H1 (cell line): ENCODE results near the gene ELOA. TPM values are rescaled to one million over a fixed set of nuclear protein-coding genes. Genes with fewer than 3 reads are reported as not detected.

Experiments used
- CTCF ChIA-PET: fragments of 300-600 bp; sonication (Branson Sonifier 250); formaldehyde crosslinking; loops from one replicate; lab custom pipeline; 2021; ENCODE audit not compliant: partially characterized antibody; lab: Charles Lee
- POLR2A ChIA-PET: fragments of 300-600 bp; sonication (Branson Sonifier 250); formaldehyde crosslinking; loops from one replicate; lab custom pipeline; 2021; ENCODE audit warnings: inconsistent platforms; ENCODE audit not compliant: partially characterized antibody; lab: Charles Lee
- DNase-seq, 2 experiments: peaks; one replicate each; pipeline versions ENCODE4 v3.0.0 to v3.0.0-alpha.2; 2010 to 2022; ENCODE audit warnings: low spot score in 2 of 2, low read depth in 1 of 2, mixed read lengths in 1 of 2
- FAIRE-seq: peaks from 2 replicates; lab custom pipeline; 2011; peaks lifted over from hg19 to GRCh38; lab: Jason Lieb, UNC
- H2AFZ ChIP-seq: 2 replicates; pipeline ENCODE4 v1.8.1; 2012; ENCODE audit warnings: low read length, inconsistent platforms
- H2AK5ac ChIP-seq: 2 replicates; pipeline ENCODE4 v1.6.1; 2013; ENCODE audit warnings: low read depth, low read length
- H2BK120ac ChIP-seq: replicated peaks from 2 replicates; pipeline ENCODE3; 2013; ENCODE audit warnings: low read depth, low read length, inconsistent platforms
- H2BK12ac ChIP-seq: 2 replicates; pipeline ENCODE4 v1.6.1; 2013; ENCODE audit warnings: low read depth, low read length
- H2BK15ac ChIP-seq: 2 replicates; pipeline ENCODE4 v1.6.1; 2013; ENCODE audit warnings: low read length
- H2BK20ac ChIP-seq: 2 replicates; pipeline ENCODE4 v1.6.1; 2013; ENCODE audit warnings: low read length
- H2BK5ac ChIP-seq: 2 replicates; pipeline ENCODE4 v1.6.1; 2013; ENCODE audit warnings: low read depth, low read length
- H3K14ac ChIP-seq: 2 replicates; pipeline ENCODE4 v1.6.1; 2013; ENCODE audit warnings: inconsistent platforms; ENCODE audit not compliant: insufficient read length
- H3K18ac ChIP-seq: 2 replicates; pipeline ENCODE4 v1.6.1; 2013; ENCODE audit warnings: low read length; ENCODE audit errors: extremely low read depth
- H3K23ac ChIP-seq: 2 replicates; pipeline ENCODE4 v1.6.1; 2013; ENCODE audit warnings: inconsistent platforms; ENCODE audit not compliant: insufficient read length
- H3K23me2 ChIP-seq: 2 replicates; pipeline ENCODE4 v1.6.1; 2013; ENCODE audit warnings: low read depth, low read length
- H3K27ac ChIP-seq: 2 replicates; pipeline ENCODE4 v1.6.1; 2011; ENCODE audit warnings: low read depth, low read length, inconsistent platforms
- H3K27me3 ChIP-seq, 4 experiments: replicated peaks in 1 of 4; 1 replicate in 1 of 4; 2 replicates in 3 of 4; pipeline versions ENCODE4 v1.6.1 to v1.8.1; 2011 to 2013; ENCODE audit warnings: low read length in 3 of 4, mild to moderate bottlenecking in 3 of 4, inconsistent platforms in 2 of 4, mixed read lengths in 2 of 4, moderate library complexity in 1 of 4; ENCODE audit not compliant: control insufficient read depth in 3 of 4, insufficient read depth in 3 of 4; ENCODE audit errors: extremely low read depth in 1 of 4
- H3K36me3 ChIP-seq, 4 experiments: 2 replicates each; pipeline versions ENCODE4 v1.6.1 to v1.8.1; 2011 to 2013; ENCODE audit warnings: mild to moderate bottlenecking in 4 of 4, low read length in 3 of 4, moderate library complexity in 2 of 4, control low read depth in 1 of 4, inconsistent platforms in 1 of 4; ENCODE audit not compliant: insufficient read depth in 4 of 4, control insufficient read depth in 2 of 4
- H3K4ac ChIP-seq: replicated peaks from 2 replicates; pipeline ENCODE3; 2013; ENCODE audit warnings: low read length, low read depth, mixed read lengths, inconsistent platforms; ENCODE audit not compliant: insufficient read length
- H3K4me1 ChIP-seq, 4 experiments: replicated peaks in 1 of 4; 1 replicate in 1 of 4; 2 replicates in 3 of 4; pipeline versions ENCODE4 v1.6.1 to v1.8.1; 2011 to 2013; ENCODE audit warnings: low read length in 3 of 4, inconsistent platforms in 2 of 4, mixed read lengths in 1 of 4; ENCODE audit not compliant: insufficient read depth in 4 of 4, control insufficient read depth in 3 of 4
- H3K4me2 ChIP-seq, 2 experiments: 2 replicates each; pipeline versions ENCODE4 v1.6.1 to v1.8.1; 2011 to 2013; ENCODE audit warnings: low read depth in 2 of 2, low read length in 2 of 2, control low read depth in 1 of 2, inconsistent platforms in 1 of 2, mild to moderate bottlenecking in 1 of 2; ENCODE audit not compliant: insufficient read depth in 1 of 2
- H3K4me3 ChIP-seq, 4 experiments: fragments of 200-600, 300-600 bp in 1 of 4; sonication (generic), shearing (Covaris generic), sonication (Bioruptor Twin) in 1 of 4; 2 replicates each; pipeline versions ENCODE4 v1.5.1 to v1.8.1; 2011 to 2016; ENCODE audit warnings: low read length in 4 of 4, low read depth in 3 of 4, control low read depth in 2 of 4, inconsistent platforms in 2 of 4, mild to moderate bottlenecking in 2 of 4, mixed read lengths in 1 of 4, moderate library complexity in 1 of 4; ENCODE audit not compliant: insufficient read depth in 2 of 4; ENCODE audit errors: extremely low read depth in 1 of 4
- H3K56ac ChIP-seq: replicated peaks from 2 replicates; pipeline ENCODE3; 2013; ENCODE audit warnings: low read depth, mild to moderate bottlenecking, mixed read lengths, low read length, inconsistent platforms; ENCODE audit not compliant: insufficient read length
- H3K79me1 ChIP-seq: 2 replicates; pipeline ENCODE4 v1.6.1; 2013; ENCODE audit warnings: low read depth, low read length, control low read depth
- H3K79me2 ChIP-seq, 2 experiments: 2 replicates each; pipeline versions ENCODE4 v1.6.1 to v1.8.1; 2012 to 2013; ENCODE audit warnings: low read length in 2 of 2, mild to moderate bottlenecking in 2 of 2, inconsistent platforms in 1 of 2; ENCODE audit not compliant: insufficient read depth in 2 of 2, control insufficient read depth in 1 of 2
- H3K9ac ChIP-seq, 4 experiments: replicated peaks in 1 of 4; 1 replicate in 1 of 4; 2 replicates in 3 of 4; pipeline versions ENCODE4 v1.6.1 to v1.8.1; 2011 to 2013; ENCODE audit warnings: low read depth in 3 of 4, low read length in 3 of 4, control low read depth in 2 of 4, mild to moderate bottlenecking in 2 of 4, moderate library complexity in 2 of 4, inconsistent platforms in 1 of 4; ENCODE audit errors: extremely low read depth in 1 of 4
- H3K9me3 ChIP-seq, 2 experiments: 2 replicates each; pipeline versions ENCODE4 v1.6.1 to v1.8.1; 2012 to 2013; ENCODE audit warnings: mild to moderate bottlenecking in 2 of 2, moderate library complexity in 2 of 2, control low read depth in 1 of 2, inconsistent platforms in 1 of 2, low read depth in 1 of 2, low read length in 1 of 2, mixed read lengths in 1 of 2; ENCODE audit not compliant: insufficient read depth in 2 of 2
- H4K20me1 ChIP-seq, 2 experiments: replicated peaks in 1 of 2; 2 replicates each; pipeline versions ENCODE3 to v1.8.1; 2011 to 2013; ENCODE audit warnings: inconsistent platforms in 2 of 2, low read length in 2 of 2, mild to moderate bottlenecking in 1 of 2; ENCODE audit not compliant: insufficient read depth in 2 of 2, control insufficient read depth in 1 of 2
- H4K5ac ChIP-seq: 2 replicates; pipeline ENCODE4 v1.6.1; 2013; ENCODE audit warnings: low read length, low read depth, mixed read lengths, inconsistent platforms; ENCODE audit not compliant: insufficient read length
- H4K8ac ChIP-seq: 2 replicates; pipeline ENCODE4 v1.8.0; 2013; ENCODE audit warnings: mild to moderate bottlenecking, moderate library complexity, low read length, inconsistent platforms; ENCODE audit not compliant: insufficient read depth; ENCODE audit errors: extremely low read depth
- H4K91ac ChIP-seq: replicated peaks from 2 replicates; pipeline ENCODE3; 2013; ENCODE audit warnings: low read length, mixed read lengths, inconsistent platforms; ENCODE audit not compliant: insufficient read length
- KDM1A ChIP-seq: fragments of 200-600, 300-600 bp; sonication (generic); IDR thresholded peaks from 2 replicates; pipeline ENCODE4 v1.7.1; 2016; ENCODE audit warnings: mild to moderate bottlenecking, low read length, borderline replicate concordance
- KDM4A ChIP-seq: IDR thresholded peaks from one replicate; pipeline ENCODE4 v1.7.1; 2012; ENCODE audit warnings: low read depth, mild to moderate bottlenecking, moderate library complexity, low read length, inconsistent platforms; ENCODE audit not compliant: severe bottlenecking
- RNF2 ChIP-seq: fragments of 200-900, 300-1000 bp; sonication (generic); IDR thresholded peaks from 2 replicates; pipeline ENCODE4 v1.7.1; 2016; ENCODE audit warnings: borderline replicate concordance, low read depth, mild to moderate bottlenecking, antibody characterized with exemption, low read length; ENCODE audit not compliant: poor library complexity, severe bottlenecking; ENCODE audit errors: missing control alignments
- RXRA ChIP-seq: IDR thresholded peaks from 2 replicates; pipeline ENCODE4 v1.6.1; 2011; ENCODE audit warnings: low read depth, mild to moderate bottlenecking, low read length, moderate library complexity; ENCODE audit not compliant: insufficient read depth
- WGBS, 2 experiments: shearing (Covaris generic) in 1 of 2; methylation state at CpG; one replicate each; pipeline versions ENCODE4 v1.1.6 to v1.1.7; 2013 to 2015; ENCODE audit warnings: low lambda C conversion rate in 2 of 2, mixed read lengths in 2 of 2, inconsistent platforms in 1 of 2, low coverage in 1 of 2, missing lambda C conversion rate in 1 of 2; ENCODE audit not compliant: insufficient replicate concordance in 2 of 2, insufficient coverage in 1 of 2, insufficient read length in 1 of 2; ENCODE audit errors: extremely low coverage in 1 of 2, missing lambda C conversion rate in 1 of 2; 5-methylcytosine and 5-hydroxymethylcytosine counted together
- polyA plus RNA-seq, 7 experiments: library from polyadenylated mRNA; depleted of rRNA in 3 of 7; stranded (reverse) in 5 of 7; unstranded in 2 of 7; fragments of >200 nt in 5 of 7; fragments of 200-250 nt in 2 of 7; gene quantifications; 1 replicate in 5 of 7; 2 replicates in 1 of 7; 4 replicates in 1 of 7; pipeline versions ENCODE4 v1.2.1 to v1.2.3, GENCODE V29; 2011 to 2013; ENCODE audit warnings: missing spikeins in 2 of 7, mixed read lengths in 2 of 7
- total RNA-seq: library from RNA; stranded (reverse); fragmentation: NEBNext Ultra II Directional; extraction: Animal tissue kit (Norgen Biotek cat#: 25700); gene quantifications from 2 replicates; pipeline ENCODE4 v1.2.1, GENCODE V29; 2021
- TF ChIP-seq, protein P1 (sequence below): IDR thresholded peaks from 2 replicates; pipeline ENCODE4 v1.6.1; 2012; ENCODE audit warnings: inconsistent platforms

The ELOA gene
- total and polyA plus RNA-seq, 2 of the 8 experiments (the other 6 are each of a cell fraction or from before 2014, with no cell fraction given): 15.7 to 61.1 TPM

GRCh38 chr1:23726686-23727085 is 16.6 kb upstream of the ELOA start:
- CTCF ChIA-PET: interaction anchor here (1.4 to 2.0 kb wide), 2 partner anchors 9 to 45 kb away, joined by 4 to 8 read pairs; no protein-coding TSS in a partner anchor
- no peak overlapping the region for H2AFZ ChIP-seq
- DNase-seq (no peak), FAIRE-seq (no peak)
- 90% methylated on average over 2 of the region's 2 CpGs; no CpG with 5 or more reads in 1 of the 2 experiments for WGBS, 2 experiments
- no peaks in the 10 kb centered on the region for H3K4me1 ChIP-seq
- no peak overlapping the region for H2BK5ac ChIP-seq
- TF ChIP-seq, protein P1, sequence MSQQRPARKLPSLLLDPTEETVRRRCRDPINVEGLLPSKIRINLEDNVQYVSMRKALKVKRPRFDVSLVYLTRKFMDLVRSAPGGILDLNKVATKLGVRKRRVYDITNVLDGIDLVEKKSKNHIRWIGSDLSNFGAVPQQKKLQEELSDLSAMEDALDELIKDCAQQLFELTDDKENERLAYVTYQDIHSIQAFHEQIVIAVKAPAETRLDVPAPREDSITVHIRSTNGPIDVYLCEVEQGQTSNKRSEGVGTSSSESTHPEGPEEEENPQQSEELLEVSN: no peak
- TF ChIP-seq KDM1A (no peak), RNF2 (no peak), RXRA (no peak), KDM4A (no peak)
- H4K5ac ChIP-seq: no peak overlapping the region
- H4K20me1 ChIP-seq: peaks cover 0 to 5% of the 10 kb centered on the region in 2 experiments
- no peak overlapping the region for H2BK12ac ChIP-seq
- H3K4me2 ChIP-seq: no peak overlapping the region
- H3K79me2 ChIP-seq: 0 out of 4 replicates have a peak, but pooled peaks cover 0 to 2% of the 10 kb centered on the region in 2 experiments
- H3K9ac ChIP-seq: no peak overlapping the region
- no peak overlapping the region for H3K56ac ChIP-seq
- no peak overlapping the region for H4K8ac ChIP-seq
- H3K18ac ChIP-seq: no peak overlapping the region
- no peaks in the 10 kb centered on the region for H3K79me1 ChIP-seq
- no peaks in the 10 kb centered on the region for H3K36me3 ChIP-seq
- H3K4me3 ChIP-seq: no peak overlapping the region
- no peaks in the 10 kb centered on the region for H3K27me3 ChIP-seq
- no peak overlapping the region for H4K91ac ChIP-seq
- H3K4ac ChIP-seq: no peak overlapping the region
- no peak overlapping the region for H3K27ac ChIP-seq
- no peaks in the 10 kb centered on the region for H3K23me2 ChIP-seq
- H3K14ac ChIP-seq: no peak overlapping the region
- H2BK120ac ChIP-seq: no peak overlapping the region
- no peaks in the 10 kb centered on the region for H3K9me3 ChIP-seq
- POLR2A ChIA-PET: interaction anchor here (1.3 to 2.2 kb wide), 2 partner anchors 28 to 31 kb away, joined by 5 to 9 read pairs; no protein-coding TSS in a partner anchor
- H3K23ac ChIP-seq: no peak overlapping the region
- no peak overlapping the region for H2BK20ac ChIP-seq
- no peak overlapping the region for H2AK5ac ChIP-seq
- H2BK15ac ChIP-seq: no peak overlapping the region
